Medulla oblongata (tissue), 1 donor: ENCODE results near the gene LINC01488.

Source experiments
- DNase-seq: peaks from one replicate; pipeline ENCODE4 v3.0.0-alpha.2; 2015; ENCODE audit errors: extremely low spot score

Gene LINC01488

DNA sequence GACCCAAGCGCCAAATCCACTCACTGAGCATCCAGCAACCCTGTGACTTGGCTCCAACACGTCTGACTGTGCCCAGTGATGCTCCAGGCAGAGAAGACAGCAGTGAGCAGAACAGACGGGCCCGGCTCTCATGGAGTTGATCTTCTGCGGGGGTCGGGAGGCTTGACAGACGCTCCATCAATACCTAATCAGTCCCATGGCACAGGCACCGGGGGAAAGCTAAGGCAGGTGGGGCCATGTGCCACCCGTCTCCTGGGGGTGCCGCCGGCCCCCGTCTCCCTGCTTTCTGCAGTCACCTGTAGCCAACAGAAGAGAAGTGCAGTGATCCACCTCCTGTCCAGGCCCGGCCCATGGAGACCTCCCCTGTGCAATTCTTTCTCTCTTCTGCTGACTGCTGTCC is 47.5 kb downstream of the LINC01488 start:
- no peak for DNase-seq

GRCh38 chr11:69530278-69531070 is 49.0 kb downstream of the LINC01488 start:
- DNase-seq, result peak; percentile 81

DNA sequence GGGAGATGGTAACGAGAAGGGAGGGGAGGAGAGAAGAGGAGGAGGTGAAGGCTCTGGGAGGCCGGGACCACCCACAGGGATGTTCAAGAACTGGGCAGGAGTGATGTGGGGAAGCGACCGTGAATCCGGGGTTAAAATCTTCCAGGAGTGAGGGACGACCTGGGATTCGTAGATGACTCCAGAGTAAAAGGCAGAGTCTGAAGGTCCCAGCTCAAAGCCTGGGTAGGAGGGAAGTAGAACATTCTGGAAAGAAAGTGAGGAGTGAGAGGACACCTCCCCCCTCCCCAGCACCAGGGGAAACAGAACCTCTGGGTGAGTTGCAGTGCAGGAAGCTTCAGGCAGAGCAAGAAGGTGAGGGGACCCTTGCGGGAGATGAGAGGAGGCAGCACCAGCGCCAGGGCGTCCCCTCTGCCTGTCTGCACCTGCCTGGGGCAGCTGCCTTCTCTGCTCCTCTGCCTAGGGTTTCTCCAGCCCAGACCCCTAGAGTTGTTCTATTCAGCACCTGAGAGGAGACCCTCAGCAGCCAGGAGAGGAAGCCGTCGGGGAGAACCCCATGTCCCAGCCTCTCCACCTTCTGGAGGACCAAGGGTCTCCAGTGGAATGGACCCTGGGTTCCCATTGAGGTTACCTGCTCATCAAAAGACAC is 49.7 kb downstream of the LINC01488 start:
- DNase-seq, result peak; percentile 20

GRCh38 chr11:69531717-69532088 is 50.2 kb downstream of the LINC01488 start:
- DNase-seq, result no peak

DNA sequence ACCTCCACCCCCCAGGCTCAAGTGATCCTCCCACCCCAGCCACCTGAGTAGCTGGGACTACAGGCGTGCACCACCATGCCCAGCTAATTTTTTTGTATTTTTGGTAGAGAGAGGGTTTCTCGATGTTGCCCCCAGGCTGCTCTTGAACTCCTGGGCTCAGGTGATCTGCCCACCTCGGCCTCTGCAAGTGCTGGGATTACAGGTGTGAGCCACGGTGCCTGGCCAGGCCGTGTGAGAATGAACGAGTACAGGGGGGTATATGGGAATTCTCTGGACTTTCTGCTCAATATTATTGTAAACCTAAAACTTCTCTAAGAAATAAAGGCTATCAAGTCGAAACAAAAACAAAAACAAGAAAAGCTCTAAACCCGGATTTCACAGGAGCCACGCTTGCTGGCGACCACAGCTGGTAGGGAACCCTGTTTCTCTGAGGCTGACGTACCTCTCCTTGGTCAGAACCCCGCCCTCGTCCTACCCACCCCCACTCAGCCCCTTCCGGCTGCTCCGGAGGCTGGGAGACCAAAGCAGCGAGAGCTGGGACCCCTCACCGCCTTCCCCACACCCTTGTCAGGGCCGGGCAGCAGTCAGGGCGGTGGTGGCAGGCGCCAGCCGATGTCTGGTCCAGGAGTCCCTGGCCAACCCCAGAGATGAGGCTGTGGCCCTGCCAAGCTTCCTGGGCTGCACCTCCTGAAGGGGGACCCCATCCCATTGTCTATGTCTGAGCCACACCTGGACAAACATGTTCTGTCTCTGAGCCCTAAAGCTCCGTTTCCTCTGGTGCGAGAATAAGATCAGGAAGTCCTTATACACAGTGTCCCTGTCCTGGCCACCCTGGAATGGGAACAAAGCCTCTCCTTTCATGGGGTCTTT is 52.1 kb downstream of the LINC01488 start:
- DNase-seq, result no peak

DNA sequence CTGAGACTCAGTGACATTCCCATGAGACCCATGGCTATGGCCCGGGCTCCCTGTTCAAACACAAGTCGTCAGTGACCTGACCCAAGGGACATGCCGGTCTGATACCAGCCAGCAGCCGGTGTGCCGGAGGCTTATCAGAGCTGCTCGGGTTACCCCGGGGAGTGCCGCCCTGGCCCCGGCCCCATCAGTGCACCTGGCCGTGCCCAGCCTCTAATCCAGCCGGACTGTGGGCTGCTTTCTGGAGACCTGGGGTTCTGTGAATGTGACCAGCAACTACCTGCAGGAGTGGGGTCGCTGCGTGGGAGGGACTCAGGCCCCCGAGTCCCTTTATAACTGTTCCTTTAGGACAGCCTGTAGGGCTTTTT is 52.7 kb downstream of the LINC01488 start:
- DNase-seq, result no peak

DNA sequence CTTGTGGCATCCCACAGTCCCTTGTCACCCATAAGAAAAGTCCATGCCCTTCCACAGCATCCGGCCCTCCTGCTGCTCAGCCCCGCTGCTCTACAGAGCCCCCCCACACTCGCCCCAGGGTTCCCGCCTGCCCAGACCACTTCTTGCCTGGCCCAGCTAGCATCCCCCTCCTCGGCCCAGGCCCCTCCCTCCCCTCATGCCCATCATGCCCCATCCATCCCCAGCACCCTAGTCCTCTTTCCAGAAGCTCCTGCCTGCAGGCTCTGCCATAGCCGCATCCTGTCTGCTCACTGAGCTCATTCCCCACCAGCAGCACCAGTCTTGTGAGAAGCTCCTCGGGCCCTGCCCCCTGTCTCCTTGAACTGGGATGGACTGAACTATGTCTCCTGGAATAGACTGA is 54.4 kb downstream of the LINC01488 start:
- no peak for DNase-seq

DNA sequence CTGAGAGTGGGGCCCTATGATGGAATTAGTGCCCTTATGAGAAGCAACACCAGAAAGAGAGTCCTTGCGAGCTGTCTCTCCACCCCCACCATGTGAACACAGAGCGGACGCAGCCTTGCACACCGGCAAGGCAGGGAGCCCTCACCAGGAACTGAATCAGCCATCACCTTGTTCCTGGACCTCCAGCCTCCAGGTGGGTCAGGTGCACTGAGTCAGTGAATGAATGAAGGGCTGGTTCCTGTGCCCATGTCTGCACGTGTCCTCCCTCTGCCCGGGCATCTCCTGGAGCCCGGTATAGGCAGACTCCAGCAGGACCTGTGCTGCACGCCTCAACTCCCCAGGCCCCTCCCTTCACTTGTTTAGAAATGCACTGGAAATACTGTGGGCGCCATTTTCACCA is 54.9 kb downstream of the LINC01488 start:
- no peak for DNase-seq

- no peak for DNase-seq
Observed at GRCh38 chr11:69537126-69537525, 55.7 kb downstream of the LINC01488 start.

DNA sequence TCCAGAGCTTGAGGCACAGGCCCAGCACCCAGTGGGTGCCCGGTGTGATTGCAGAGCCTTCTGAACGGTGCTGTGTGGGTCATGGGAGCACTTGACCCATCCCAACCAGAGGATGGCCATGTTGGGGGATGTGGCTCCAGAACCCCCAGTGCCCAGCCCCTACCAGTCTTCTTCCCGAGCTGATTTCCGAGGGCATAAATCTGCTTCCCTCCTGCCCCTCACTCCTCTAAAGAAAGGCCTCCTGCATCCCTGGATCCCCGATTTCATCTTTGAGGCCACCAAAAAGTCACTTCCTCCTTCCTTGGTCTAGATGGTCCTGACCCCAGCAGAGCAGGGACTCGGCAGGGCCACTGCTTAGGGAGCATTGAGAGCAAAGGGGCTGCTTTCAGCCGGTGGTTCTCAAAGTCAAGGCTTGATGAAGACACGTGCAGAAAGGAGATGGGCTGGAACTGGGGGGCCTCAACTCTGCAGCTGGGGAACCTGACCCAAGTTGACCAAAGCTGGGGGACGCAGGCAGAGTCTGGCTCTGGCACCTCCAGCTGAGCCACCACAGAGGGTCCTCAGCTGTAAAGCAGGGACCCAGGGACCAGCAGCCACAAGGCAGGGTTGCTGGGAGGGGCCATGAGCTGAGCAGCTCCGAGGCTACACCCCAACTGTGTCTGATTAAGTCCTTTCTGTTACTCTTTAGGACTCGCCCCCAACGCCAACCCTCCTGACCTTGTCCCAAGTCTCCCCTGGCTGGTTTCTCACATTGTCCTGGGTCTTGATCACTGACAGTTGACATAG is 56.6 kb downstream of the LINC01488 start:
- no peak for DNase-seq

GRCh38 chr11:69538854-69539253 is 57.4 kb downstream of the LINC01488 start:
- DNase-seq, result peak; percentile 37

- peak; percentile 87 for DNase-seq
Observed at GRCh38 chr11:69539416-69540117, 58.1 kb downstream of the LINC01488 start.

GRCh38 chr11:69540118-69541000 is 58.9 kb downstream of the LINC01488 start:
- DNase-seq, result no peak

DNA sequence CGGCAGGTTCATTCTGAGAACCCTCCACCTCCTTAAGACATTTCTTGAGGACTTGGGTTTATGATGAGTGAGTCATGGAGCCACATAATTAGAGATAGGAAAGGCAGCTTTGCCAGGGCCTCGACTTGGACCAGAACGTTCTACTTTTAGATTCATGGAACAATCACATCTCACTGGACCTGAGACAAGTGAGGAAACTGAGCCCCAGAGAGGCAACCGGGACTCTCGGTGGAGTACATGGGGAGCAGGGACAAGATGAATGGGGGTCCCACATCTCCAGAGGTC is 59.5 kb downstream of the LINC01488 start:
- DNase-seq, result no peak

- no peak for DNase-seq
Observed at GRCh38 chr11:69541501-69542313, 60.2 kb downstream of the LINC01488 start.

DNA sequence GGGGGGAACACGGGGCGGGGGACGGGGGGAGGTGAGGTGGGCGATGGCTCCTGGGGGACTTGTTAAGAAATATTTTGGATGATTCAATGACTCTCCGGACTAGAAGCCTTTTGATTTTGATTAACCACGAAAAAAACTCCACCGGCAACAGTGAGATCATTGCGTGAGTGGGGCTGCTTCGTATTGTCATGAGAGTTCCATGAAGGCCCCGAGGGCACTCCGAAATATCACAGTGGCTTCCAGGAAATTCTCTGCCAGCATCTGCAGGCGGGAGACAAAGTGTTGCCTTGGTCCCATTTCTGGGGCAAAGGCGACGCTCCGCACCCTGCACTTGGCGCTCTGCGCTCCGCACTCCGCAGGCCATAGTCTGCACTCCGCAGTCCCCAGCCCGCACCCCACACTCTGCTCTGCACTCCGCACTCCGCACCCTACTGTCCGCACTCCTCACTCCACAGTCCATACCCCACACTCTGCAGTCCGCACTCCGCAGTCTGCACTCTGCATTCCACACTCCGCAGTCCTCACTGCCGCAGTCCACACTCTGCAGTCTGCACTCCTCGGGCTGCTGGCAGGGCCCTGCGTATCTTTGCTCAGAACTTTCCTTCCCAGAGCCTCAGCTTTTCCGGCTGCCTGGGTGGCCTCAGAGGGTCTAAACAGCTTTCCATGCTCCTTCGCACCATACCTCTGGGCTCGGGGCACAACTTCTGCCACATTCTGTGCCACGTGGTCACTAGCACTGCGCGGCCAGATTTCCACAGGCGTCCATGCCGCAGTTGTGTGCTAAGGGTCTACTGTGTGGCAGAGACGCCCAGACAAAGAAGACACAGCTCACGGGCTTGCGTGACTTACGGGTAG is 61.1 kb downstream of the LINC01488 start:
- DNase-seq, result no peak
